NCI-H1105 treated with DMSO at 0.1 percent for 48 hours (cell line): ENCODE data around the gene FOLR2.
"Not testable (repeated sequence)": the region's sequence is repeated elsewhere in the genome, so short reads cannot be mapped to it uniquely, and the experiment has no call there.

Source experiments
- DNase-seq: peaks from one replicate; lab custom pipeline; 2025; lab: John Stamatoyannopoulos, UW

Gene FOLR2

DNA sequence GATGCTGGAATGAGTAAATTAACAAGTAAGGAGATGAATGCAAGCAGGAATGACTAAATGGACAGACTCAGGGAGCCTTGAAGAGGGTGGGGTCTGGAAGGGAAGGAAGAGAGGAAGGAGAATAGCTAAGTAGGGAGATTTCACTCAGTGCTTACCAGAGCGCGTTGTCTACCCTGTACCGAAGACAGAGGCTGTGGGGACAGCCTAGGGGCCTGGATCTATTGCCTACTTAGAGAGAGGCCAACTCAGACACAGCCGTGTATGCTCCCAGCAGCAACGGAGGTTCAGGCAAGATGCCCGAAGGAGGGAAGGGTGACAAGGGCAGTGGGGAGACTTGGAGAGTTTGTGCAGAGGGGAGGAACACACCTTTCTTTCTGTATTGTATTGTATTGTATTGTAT, at the start of gene FOLR2:
Gene FOLR2, plus strand, starts transcription at position 157 of the 400 bp plus-strand sequence. CDS start 1,791 bp downstream, outside the sequence.
- no peak for DNase-seq

DNA sequence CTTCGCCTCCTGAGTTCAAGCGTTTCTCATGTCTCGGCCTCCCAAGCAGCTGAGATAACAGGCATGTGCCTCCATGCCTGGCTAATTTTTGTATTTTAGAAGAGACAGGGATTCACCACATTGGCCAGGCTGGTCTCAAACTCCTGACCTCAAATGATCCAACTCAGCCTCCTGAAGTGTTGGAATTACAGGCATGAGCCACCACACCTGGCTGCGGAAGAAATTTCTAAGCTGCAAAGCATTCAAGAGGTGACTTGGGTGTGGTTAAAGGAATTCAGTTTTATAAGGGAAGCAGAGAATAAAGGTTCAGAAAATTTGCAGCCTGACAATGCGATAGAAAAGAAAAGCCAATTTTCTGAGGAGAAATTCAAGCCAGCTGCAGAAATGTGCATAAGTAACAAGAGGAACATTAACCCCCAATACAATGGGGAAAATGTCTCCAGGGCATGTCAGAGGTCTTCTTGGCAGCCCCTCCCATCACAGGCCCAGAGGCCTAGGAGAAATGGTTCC, 47.5 kb upstream of the FOLR2 start:
- DNase-seq: not testable (repeated sequence)

DNA sequence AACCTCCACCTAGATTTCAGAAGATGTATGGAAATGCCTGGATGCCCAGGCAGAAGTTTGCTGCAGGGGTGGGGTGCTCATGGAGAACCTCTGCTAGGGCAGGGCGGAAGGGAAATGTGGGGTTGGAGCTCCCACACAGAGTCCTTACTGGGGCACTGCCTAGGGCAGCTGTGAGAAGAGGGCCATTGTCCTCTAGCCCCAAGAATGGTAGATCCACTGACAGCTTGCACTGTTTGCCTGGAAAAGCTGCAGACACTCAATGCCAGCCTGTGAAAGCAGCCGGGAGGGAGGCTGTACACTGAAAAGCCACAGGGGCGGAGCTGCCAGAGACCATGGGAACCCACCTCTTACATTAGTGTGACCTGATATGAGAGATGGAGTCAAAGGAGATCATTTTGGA, 46.8 kb upstream of the FOLR2 start:
- DNase-seq: not testable (repeated sequence)

DNA sequence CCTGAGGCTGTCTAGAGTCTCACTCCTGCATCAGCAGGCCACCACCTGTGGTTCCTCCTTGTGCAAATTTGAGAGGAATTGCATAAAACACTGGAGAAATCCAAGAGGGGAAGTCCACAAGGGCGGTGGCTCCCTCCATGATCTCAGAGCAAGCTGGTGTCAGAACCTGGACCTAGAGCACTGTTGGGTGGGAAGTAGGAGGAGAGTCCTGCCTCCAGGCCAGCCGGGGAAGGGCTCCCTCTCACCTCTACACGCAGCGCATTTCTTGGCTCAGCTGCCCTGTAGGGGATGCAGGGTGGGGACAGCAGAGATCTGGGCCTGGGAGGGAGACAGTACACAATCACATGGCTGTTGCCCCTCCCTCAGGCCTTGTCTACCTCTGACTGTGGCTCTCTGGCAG, 44.6 kb upstream of the FOLR2 start:
- not testable (repeated sequence) for DNase-seq

DNA sequence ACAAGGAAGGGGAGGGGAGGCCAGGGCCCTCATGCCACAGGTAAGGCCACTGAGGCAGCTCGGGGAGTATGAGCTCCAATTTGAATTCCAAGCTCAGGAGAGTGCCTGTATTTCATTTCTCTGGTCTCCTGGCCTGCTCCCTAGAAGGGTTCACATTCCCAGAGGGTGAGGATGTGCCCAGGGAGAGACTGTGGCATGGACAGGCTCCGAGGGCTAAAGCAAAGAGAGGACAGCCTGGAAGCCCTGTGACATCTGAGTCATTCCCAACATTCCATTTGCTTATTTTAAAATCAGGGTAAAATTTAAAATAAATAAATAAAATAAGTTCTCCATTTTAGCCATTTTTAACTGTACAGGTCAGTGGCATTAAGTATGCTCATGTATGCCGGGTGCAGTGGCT, 43.3 kb upstream of the FOLR2 start:
- no peak for DNase-seq

DNA sequence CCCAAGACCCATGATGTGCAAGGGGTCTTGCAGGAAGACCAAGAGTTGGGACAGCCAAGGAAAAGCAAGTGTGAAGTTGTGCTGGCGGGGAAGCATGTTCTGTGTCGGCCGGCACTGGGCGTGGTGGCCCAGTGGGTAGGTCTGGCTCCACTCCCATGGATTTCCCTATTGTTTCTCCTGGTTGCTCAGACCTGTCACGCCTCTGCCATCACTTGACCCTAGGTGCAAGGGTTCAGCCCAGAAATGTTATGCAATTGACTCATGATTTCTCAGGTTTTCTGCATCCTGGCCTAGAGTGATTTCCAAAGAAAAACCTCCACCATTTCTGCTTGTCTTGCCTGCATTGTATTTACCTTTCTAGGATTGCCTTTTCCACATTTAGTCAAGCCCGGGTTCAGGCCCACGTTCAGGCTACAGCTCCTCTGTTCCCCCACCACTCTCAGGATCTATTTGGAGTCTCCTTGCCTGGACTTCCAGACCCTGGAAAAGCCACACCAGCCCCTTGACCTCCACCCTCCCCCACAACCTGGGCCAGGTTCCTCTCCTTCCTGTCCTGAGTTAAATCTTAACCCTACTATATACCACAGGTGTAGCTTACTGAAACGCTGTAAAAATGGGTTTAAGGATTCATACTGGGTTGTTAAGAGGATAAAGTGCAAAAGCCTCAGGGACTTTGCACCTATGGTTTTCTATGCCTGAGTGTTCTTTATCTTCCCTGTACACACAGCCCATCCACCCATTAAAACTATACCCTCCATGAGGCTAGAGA, 42.1 kb upstream of the FOLR2 start:
- no peak for DNase-seq

DNA sequence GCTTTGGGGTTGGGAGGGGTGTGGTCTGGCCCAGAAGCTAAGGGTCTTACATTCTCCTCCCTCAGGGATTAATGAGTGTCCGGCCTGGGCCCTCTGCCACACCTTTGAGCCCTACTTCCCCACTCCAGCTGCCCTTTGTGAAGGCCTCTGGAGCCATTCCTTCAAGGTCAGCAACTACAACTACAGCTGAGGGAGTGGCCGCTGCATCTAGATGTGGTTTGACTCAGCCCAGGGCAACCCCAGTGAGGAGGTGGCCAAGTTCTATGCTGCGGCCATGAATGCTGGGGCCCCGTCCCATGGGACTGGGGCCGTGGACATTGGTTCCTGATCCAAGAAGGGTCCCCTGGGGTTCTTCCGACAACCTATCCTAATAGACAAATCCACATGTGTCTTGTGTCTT, 38.9 kb upstream of the FOLR2 start:
- no peak for DNase-seq

DNA sequence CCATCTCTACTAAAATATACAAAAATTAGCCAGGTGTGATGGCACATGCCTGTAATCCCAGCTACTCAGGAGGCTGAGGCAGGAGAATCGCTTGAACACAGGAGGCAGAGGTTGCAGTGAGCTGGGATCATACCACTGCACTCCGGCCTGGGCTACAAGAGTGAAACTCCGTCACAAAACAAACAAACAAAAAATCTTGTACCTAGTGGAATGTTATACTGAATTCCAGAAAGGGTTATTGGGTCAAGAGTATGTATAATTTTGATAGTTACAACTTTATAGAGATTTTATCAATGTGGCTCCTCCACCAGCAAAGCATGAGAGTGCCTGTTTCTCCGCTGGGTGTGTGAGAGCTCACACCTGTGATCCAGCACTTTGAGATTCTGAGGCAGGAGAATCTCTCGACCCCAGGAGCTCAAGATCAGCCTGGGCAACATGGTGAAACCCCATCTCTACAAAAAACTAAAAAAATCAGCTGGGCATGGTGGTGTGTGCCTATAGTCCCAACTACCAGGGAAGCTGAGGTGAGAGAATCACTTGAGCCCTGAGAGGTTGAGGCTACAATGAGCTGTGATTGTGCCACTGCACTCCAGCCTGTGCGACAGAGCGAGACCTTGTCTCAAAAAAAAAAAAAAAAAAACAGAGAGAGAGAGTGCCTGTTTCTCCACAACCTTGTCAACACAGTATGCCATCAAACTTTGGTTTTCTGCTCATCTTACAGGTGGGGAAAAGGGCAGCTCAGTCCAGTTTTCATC, 37.4 kb upstream of the FOLR2 start:
- DNase-seq: no peak

DNA sequence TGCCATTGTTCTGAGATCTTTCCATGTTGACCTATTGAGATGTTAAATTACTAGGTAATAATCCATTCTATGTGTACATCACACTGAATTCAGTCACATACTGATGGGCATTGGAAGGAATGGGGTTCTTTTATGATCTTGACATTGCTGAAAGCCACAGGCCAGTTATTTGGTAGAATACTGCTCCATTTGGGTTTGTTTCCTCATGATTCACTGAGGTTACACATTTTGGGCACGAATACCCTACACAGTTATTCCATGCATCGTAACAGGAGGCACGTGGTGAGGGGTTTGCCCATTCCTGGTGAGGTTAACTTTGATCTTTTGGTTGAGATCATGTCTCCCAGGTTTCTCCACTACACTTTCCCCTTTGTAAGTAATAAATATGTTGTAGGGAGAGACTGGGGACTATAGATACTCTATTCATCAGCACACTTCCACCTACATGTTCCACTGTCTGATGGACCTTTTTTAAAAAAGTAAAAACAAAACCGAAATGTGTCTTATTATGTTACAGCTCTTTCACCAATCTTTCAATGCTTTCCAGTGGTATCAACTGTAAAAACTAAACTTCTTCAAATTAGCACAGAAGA, 36.7 kb upstream of the FOLR2 start:
- DNase-seq: no peak

DNA sequence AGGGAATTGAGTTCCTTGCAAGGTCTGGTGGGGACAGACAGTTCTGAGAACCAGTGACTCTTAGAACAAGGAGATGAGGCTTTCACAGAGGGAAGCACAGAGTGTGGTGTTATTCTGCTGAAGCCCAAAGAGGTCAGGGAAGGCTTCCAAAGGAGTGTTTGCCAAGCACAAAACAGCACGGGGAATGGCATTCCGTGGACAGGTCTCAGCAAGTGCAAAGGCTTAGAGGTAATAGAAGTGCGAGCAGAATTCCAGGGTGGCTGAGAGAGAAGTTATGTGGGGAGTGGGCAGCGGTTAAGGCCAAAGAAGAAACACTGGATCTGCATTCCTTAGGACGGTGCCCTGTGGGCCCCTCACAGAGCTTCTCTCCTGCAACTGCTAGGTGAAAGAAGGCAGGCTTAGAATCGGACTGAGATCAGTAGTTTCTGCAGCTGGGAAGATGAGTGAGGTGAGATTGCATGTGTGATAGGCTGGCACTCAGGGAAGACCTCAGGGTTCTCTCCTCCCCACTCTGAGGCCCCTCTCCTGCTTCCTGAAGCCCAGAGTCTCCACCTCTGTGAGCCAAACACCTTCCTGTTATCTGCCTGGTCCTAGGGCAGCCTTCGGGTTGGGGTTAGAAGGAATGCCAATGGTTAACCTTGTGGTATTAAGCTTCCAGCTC, 35.6 kb upstream of the FOLR2 start:
- not testable (repeated sequence) for DNase-seq

DNA sequence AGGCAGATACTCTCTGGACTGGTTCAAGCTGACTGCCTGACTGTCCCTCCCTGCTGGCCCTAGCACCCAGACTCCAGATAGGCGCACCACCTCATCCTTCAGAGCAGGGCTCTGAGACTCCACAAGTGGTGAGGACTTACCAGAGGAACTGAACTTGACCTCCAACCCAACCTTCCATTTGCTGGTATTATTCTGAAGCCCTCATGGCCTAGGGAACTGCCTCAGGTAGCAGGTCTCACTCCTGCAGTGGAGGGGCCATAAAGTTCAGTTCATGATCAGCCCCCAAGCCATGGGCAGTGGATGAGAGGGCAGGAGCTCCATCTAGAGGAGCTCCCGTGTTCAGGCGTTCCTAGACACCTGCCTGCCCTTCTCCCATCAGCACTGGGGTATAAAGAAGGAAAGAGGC, 35.0 kb upstream of the FOLR2 start:
- DNase-seq: not testable (repeated sequence)

DNA sequence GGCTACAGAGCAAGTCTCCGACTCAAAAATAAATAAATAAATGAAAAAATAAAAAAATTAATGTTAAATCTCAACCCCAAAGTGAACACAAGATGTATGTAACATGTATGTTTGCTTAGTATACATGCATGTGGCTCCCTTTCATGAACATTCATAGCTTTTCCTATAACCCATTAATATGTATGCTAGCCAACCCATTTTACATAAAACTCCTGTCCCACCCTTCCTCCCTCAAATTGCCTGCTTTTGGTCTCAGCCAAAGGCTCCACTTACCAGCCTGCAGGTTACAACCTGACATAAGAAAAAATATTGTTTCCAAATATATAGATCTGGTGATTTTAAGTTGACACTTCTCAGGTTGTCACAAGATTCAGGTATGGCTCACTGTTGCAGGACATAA, 28.3 kb upstream of the FOLR2 start:
- no peak for DNase-seq

DNA sequence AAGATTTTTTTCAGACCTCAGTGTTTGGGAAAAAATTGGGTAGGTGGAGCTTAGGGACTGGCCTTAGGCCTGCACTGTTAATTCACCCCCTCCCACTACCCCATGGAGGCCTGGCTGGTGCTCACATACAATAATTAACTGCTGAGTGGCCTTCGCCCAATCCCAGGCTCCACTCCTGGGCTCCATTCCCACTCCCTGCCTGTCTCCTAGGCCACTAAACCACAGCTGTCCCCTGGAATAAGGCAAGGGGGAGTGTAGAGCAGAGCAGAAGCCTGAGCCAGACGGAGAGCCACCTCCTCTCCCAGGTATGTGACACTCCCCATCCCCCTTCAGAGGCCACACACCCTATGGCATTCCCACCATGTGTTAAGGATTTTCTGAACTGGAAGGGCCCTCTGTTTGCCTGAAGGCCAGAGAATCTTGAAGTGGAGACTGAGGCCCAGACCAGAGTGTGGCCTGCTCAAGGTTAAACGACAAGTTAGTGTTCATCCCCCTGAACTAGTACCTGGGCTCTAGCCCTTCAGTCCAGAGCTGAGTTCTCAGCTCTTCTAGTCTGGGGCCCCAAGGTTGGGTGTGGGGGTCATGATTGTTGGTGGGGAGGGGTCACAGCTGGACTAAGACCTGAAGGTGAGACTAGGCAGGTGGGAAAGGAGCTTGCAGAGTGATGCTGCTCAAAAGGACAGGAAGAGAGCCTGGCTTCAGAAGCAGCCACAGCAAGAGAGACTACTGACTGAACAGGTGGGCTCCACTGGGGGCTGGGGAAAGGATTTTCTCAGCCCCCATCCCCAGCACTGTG, 26.9 kb upstream of the FOLR2 start:
- DNase-seq: peak; percentile 55

DNA sequence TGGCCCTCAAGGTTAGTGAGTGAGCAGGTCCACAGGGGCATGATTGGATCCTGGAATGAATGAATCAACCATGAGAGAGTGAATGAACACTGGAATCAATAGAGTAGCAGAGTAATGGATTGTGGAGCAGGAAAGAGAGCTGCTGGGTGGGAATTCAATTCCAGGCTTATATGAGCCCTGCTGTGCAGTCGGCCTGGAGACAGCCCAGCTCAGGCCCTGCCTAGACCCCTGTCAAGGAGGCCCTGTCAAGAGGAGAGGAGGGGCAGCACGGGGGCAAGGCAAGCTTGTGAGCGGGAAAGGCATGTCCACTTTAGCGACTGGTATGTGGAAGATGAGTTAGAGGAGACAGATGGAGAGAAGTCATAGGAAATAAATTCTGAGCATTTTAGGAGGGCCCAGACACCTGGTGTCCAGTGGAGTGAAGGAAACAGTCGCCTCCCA, 25.9 kb upstream of the FOLR2 start:
- no peak for DNase-seq

DNA sequence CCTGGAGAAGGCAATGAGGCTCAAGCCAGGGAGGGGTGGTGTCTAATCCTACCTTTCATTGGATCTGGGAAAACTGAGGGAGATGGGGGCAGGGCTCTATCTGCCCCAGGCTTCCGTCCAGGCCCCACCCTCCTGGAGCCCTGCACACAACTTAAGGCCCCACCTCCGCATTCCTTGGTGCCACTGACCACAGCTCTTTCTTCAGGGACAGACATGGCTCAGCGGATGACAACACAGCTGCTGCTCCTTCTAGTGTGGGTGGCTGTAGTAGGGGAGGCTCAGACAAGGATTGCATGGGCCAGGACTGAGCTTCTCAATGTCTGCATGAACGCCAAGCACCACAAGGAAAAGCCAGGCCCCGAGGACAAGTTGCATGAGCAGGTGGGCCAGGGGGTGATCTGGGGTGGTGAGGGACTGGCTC, 24.6 kb upstream of the FOLR2 start, which contains the start of gene FOLR1:
Gene FOLR1, plus strand, starts transcription at position 180 of the 421 bp plus-strand sequence. Its CDS starts 34 bp downstream, at position 214.
- DNase-seq: no peak

DNA sequence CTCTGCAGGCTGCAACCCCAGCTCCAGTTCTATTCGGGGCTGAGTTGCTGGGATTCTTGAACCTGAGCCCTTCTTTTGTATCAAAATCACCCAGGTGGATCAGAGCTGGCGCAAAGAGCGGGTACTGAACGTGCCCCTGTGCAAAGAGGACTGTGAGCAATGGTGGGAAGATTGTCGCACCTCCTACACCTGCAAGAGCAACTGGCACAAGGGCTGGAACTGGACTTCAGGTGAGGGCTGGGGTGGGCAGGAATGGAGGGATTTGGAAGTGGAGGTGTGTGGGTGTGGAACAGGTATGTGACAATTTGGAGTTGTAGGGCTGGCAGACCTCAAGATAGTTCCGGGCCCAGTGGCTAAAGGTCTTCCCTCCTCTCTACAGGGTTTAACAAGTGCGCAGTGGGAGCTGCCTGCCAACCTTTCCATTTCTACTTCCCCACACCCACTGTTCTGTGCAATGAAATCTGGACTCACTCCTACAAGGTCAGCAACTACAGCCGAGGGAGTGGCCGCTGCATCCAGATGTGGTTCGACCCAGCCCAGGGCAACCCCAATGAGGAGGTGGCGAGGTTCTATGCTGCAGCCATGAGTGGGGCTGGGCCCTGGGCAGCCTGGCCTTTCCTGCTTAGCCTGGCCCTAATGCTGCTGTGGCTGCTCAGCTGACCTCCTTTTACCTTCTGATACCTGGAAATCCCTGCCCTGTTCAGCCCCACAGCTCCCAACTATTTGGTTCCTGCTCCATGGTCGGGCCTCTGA, 20.9 kb upstream of the FOLR2 start:
- DNase-seq: no peak

DNA sequence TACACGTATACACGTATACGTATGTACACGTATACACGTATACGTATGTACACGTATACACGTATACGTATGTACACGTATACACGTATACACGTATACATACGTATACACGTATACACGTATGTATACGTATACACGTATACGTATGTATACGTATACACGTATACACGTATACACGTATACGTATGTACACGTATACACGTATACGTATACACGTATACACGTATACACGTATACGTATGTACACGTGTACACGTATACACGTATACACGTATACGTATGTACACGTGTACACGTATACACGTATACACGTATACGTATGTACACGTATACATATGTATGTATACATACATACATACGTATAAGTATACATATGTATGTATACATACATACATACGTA, 15.1 kb upstream of the FOLR2 start:
- not testable (repeated sequence) for DNase-seq

DNA sequence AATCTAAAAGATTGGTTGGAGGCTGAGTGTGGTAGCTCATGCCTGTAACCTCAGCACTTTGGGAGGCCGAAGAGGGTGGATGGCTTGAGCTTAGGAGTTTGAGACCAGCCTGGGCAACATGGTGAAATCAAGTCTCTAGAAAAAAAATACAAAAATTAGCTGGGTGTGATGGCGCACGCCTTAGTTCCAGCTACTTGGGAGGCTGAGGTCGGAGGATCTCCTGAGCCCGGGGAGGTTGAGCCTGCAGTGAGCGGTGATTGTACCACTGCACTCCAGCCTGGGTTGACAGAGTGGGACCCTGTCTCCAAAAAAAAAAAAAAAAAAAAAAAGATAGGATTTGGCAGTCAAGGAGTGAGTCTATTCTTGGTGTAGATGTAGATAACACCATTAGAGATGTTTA, 14.0 kb upstream of the FOLR2 start:
- no peak for DNase-seq

DNA sequence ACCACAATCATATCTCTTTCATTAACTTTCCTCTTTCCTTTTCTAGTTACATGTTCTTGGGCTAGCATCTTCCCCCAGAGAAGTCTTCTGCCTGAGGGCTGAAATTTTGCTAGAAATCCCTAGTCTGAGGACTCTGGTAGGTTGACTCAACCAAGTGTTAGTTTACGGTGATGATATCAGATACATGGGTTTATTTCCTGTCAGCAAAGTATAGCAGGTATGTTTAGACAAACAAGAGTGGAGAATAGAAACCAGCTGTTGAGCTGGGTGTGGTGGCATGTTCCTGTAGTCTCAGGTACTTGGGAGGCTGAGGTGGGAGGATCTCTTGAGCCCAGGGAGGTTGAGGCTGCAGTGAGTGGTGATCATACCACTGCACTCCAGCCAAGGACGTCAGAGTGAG, 13.4 kb upstream of the FOLR2 start:
- DNase-seq: no peak

DNA sequence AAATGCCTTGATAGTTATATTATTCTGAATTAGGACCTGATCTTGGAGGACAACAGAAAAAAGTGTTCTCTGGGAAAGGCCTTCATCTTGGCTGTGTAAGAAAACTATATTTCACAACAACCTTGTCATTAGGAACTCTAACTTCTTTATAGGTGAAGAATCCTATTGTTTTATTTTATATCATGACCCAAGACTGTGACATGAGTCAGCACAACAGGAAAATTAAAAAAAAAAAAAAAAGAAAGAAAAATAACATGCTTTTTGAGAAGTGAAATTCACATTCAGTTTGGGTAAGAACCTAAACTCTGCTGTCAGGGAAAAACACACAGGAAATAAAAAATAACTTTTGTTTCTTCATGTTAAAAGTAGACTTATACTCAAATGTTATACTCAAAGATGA, 11.7 kb upstream of the FOLR2 start:
- no peak for DNase-seq
